Stimulated activated effector memory CD8-positive, alpha-beta T cell treated with anti-CD3 and anti-CD28 coated beads, Interleukin-12 subunit alpha, Interleukin-12 subunit beta, amount 100 ng/mL, for 72 hours (primary cell): Measurements from ENCODE around the gene RXRB.

Experiments used
- ATAC-seq: fragments of 150-1000 bp; cut with Tn5 transposase; 2 replicates; pipeline ENCODE4 v1.10.0; 2021
- DNase-seq, 2 donors: peaks; one replicate each; pipeline ENCODE4 v3.0.0; 2021 to 2022; ENCODE audit warnings: low spot score in 2 of 2
- H3K27ac Mint-ChIP-seq: one replicate; pipeline ENCODE4 v1.8.0; 2022; ENCODE audit warnings: mild to moderate bottlenecking, mixed read lengths
- H3K36me3 Mint-ChIP-seq: one replicate; pipeline ENCODE4 v1.8.0; 2022; ENCODE audit warnings: mild to moderate bottlenecking, mixed read lengths
- H3K4me1 Mint-ChIP-seq: one replicate; pipeline ENCODE4 v1.8.0; 2022; ENCODE audit warnings: mixed read lengths
- H3K4me3 Mint-ChIP-seq: one replicate; pipeline ENCODE4 v1.8.0; 2022; ENCODE audit warnings: mild to moderate bottlenecking, mixed read lengths
- H3K9me3 Mint-ChIP-seq: one replicate; pipeline ENCODE4 v1.8.0; 2022; ENCODE audit warnings: mixed read lengths

Gene RXRB

DNA sequence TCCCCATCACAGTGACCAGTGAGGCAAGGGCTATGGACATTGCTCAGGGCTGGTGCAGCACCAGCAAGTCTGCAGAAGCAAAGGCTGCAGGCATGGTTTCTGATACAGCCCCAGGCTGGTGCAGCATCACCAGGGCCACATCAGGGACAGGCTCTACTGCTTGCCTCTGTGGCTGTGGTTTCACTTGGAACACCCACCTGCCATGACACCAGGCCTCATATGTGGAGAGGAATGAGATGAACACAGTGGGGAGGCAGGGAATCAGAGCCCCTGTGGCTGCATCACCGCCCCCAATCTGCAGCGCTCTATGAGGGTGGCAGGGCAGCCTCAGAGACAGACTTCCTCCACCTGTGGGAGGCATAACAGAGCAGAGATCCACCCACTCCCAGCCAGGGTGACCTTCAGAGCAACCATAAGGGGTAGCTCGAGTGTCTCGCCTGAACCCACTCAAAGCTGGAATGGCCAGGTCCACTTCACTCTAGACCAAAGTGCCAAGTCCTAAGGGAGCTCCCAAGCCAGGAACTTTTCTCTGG lies 15.7 kb upstream of the RXRB start:
- no peak for DNase-seq
- ATAC-seq: peak; percentile 43
- no peaks in the 10 kb centered on the region for H3K9me3 Mint-ChIP-seq
- no peak overlapping the region for H3K27ac Mint-ChIP-seq
- no peak overlapping the region for H3K4me3 Mint-ChIP-seq
- peaks cover 26% of the 10 kb centered on the region for H3K36me3 Mint-ChIP-seq
- H3K4me1 Mint-ChIP-seq: peaks cover 27% of the 10 kb centered on the region

DNA sequence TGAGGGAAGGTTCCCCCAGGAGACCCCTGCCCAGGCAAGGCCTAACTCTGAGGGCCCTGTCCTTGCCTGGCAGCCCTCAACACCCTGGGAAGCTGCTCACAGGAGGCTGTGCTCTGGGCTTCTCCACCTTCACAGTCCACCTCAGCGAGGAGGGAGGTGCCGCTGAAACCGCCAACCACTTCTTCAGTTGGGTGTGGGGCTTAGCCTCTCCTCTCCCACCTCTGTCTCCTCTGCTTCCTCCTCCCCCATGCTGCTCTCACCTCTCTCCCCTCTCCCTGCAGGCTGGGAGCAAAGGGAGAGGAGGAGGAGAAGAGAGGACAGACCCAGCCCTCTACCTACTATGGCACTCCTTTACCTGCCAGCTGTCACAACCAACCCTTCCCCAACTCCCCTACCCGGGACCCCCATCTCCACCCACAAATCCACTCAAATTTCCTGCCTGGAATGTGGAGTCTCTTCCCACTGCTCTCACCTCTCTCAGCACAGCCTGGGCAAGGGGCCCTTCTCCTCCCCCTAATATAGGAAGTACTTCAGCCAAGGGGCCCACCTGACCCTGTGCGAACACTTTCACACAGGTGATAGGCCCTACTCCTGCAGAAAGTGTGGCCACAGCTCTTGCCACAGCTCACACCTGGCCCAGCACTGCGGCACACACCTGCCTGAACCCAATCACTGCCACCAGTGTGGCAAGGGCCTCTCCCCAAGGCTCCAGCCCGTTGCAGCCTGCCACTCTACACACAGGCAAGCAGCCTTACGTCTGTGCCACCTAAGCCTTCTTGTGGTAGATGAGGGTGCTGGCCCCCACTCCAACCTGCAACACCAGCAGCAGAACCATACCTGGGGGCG lies 15.0 kb upstream of the RXRB start:
- Mint-ChIP-seq H3K36me3 (peaks cover 33% of the 10 kb centered on the region), H3K4me1 (peaks cover 27% of the 10 kb centered on the region), H3K9me3 (no peaks in the 10 kb centered on the region), H3K27ac (no peak overlapping the region), H3K4me3 (no peak overlapping the region)
- DNase-seq (no peak), ATAC-seq (peak; percentile 11)

DNA sequence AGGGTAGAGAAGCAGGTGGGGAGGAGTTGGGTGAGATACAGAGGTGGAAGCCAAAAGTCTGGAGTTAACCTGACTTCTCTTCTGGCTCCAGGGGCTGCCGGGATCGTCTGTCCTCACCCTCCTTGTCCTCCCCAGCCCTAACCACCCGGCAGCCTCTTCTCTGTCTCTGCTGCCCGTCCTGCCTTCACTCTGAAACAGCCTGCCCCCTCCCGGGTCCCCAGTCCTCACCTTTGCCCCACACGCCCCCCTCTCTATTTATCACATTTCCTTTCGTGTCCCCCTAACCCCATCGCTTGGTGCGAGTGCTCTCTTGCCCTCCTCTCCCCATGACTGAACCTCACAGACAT lies 13.5 kb upstream of the RXRB start:
- Mint-ChIP-seq H3K4me1 (peaks cover 39% of the 10 kb centered on the region), H3K9me3 (no peaks in the 10 kb centered on the region), H3K36me3 (peaks cover 49% of the 10 kb centered on the region), H3K27ac (no peak overlapping the region), H3K4me3 (peak overlapping the region; percentile 58)
- ATAC-seq (no peak), DNase-seq (no peak)

DNA sequence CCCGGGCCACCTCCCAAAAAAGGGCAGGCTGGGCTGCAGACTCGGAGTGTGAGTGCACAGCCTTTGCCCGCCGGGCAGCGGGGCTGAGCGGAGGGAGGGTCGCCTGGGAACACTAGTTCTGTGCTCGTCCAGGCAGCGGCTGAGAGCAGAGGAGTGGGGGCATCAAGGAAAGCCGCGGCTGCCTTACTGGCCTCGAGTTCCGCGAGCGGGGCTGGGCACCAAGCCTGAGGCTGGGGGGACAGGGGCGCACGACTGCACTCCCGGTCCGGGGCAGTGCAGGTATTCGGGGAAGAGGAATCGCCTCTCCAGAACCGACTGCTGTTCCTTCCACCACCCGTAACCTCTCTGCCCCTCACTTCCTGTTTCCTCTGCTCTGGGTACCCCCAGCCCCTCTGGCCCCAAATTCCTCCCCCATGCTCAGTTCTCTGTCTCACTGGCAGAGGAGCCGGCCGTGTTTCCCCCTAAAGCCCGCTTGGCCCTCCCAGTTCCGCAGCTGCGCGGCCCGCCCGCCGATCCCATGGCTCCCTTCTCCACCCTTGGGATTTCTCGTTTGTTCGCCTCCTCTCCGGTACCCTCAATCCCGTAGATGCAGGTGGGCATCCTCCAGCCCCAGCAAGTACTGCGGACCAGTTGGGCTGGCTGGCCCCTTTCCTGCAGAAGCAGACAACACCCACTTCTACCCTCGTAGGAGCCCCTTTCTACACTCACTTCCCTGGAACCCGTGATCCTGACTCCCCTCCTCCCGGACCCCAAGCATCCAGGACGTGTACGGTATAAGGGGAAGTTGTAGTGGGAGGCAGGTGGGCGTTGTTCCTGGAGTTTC lies 12.9 kb upstream of the RXRB start:
- H3K27ac Mint-ChIP-seq: no peak overlapping the region
- H3K4me1 Mint-ChIP-seq: peaks cover 43% of the 10 kb centered on the region
- ATAC-seq (peak; percentile 19), DNase-seq (no peak)
- H3K9me3 Mint-ChIP-seq: no peaks in the 10 kb centered on the region
- H3K36me3 Mint-ChIP-seq: peaks cover 51% of the 10 kb centered on the region
- peak overlapping the region; percentile 58 for H3K4me3 Mint-ChIP-seq

DNA sequence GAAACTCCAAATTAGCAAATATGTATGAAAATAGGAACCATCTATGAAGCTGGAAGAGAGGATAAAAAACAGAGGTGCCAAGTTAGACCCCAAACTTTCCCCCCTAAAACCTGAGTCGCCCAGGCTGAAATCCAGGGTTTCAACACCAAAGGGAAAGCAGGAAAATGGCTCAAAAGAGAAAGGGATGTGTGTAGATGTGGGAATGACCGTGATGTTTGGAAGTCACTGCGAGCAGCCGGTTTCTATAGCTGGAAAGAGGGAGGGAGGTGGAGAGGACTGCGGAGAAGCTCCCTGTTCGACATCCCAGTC lies 12.3 kb upstream of the RXRB start:
- ATAC-seq: no peak
- peaks cover 53% of the 10 kb centered on the region for H3K36me3 Mint-ChIP-seq
- H3K4me3 Mint-ChIP-seq: peak overlapping the region; percentile 58
- no peak overlapping the region for H3K27ac Mint-ChIP-seq
- no peak for DNase-seq
- H3K9me3 Mint-ChIP-seq: no peaks in the 10 kb centered on the region
- H3K4me1 Mint-ChIP-seq: peaks cover 46% of the 10 kb centered on the region

DNA sequence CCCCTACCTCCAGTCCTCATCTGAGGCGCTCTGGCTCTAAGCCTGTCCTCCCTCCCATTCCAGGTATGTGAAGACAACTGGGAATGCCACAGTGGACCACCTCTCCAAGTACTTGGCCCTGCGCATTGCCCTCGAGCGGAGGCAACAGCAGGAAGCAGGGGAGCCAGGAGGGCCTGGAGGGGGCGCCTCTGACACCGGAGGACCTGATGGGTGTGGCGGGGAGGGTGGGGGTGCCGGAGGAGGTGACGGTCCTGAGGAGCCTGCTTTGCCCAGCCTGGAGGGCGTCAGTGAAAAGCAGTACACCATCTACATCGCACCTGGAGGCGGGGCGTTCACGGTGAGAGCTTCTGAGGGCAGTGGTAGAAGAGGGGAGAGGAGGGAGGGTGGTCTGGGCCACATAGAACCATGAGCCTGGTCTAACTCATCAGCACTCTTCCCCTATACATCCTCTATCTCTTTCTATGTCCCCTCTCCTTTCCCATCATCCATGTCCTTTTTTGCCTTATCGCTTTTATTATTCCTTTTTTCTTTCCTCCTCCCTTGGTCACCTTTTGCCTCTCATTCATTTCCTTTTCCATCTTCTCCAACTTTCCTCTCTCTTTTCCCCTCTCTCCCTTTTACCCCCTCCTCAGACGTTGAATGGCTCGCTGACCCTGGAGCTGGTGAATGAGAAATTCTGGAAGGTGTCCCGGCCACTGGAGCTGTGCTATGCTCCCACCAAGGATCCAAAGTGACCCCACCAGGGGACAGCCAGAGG lies 11.4 kb upstream of the RXRB start:
- H3K4me1 Mint-ChIP-seq: peaks cover 52% of the 10 kb centered on the region

DNA sequence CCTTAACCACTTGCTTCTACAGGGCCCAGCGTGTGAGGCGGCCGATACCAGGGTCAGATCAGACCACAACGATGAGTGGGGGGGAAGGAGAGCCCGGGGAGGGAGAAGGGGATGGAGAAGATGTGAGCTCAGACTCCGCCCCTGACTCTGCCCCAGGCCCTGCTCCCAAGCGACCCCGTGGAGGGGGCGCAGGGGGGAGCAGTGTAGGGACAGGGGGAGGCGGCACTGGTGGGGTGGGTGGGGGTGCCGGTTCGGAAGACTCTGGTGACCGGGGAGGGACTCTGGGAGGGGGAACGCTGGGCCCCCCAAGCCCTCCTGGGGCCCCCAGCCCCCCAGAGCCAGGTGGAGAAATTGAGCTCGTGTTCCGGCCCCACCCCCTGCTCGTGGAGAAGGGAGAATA lies 10.7 kb upstream of the RXRB start:
- Mint-ChIP-seq H3K4me1 (peaks cover 59% of the 10 kb centered on the region), H3K27ac (no peak overlapping the region), H3K36me3 (peaks cover 56% of the 10 kb centered on the region), H3K4me3 (no peak overlapping the region), H3K9me3 (no peaks in the 10 kb centered on the region)
- DNase-seq (no peak), ATAC-seq (no peak)

More for the DNA sequence above, 11.4 kb upstream of the RXRB start:
- no peak for DNase-seq
- Mint-ChIP-seq H3K27ac (no peak overlapping the region), H3K9me3 (no peaks in the 10 kb centered on the region), H3K4me3 (no peak overlapping the region), H3K36me3 (peaks cover 56% of the 10 kb centered on the region)
- ATAC-seq: no peak

DNA sequence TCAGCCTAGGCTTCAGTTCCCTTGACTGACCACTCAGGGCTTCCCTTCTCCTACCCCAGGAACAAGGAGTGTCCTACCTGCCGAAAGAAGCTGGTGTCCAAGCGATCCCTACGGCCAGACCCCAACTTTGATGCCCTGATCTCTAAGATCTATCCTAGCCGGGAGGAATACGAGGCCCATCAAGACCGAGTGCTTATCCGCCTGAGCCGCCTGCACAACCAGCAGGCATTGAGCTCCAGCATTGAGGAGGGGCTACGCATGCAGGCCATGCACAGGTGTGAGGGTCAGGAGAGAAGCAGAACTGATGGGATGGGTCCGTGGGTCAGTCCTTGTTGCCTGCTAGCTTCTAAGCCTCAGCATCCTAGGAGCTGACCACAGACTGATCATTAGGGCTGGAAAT lies 9.4 kb upstream of the RXRB start:
- ATAC-seq: no peak
- Mint-ChIP-seq H3K4me1 (peaks cover 71% of the 10 kb centered on the region), H3K9me3 (no peaks in the 10 kb centered on the region), H3K27ac (peak overlapping the region; percentile 97), H3K36me3 (peaks cover 69% of the 10 kb centered on the region), H3K4me3 (peak overlapping the region; percentile 92)
- DNase-seq: no peak

DNA sequence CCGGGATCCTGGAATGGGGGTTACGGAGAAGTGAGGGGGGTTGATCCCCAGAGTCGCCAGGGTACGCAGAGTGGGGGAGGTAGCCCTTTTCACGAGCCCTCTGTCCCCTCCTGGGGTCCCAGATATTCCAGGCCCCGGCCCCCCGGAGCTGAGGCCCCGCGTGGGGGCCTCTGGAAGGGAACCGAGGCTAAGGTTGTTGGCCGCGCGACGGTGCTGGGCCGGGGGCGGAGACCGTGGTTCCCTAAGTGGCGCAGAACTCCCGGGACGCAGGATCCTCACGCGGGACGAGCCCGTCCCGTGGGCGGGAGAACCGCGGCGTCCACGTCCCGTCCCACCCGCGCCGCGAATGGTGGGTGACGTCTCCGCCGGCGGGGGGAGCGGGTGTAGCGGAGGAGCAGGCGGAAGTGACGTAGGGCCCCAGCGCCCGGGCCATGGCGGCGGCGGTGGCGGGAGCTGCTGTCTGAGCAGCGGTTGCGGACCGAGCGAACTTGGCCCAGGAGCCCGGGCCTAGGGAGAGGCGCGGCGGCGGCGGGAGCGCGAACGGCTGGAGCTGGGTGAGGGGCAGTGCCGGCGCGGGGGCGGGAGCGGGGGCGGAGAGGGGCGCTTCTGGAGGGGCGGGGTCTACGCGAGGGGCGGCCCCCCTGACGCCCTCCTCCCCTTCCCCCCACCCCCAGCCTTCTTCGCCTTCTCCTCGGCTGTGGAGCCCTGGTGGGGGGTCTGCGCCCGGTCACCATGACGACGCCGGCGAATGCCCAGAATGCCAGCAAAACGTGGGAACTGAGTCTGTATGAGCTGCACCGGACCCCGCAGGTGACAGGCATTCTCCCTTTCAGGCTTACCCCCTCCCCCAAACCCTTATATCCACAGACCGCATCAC lies 7.9 kb upstream of the RXRB start, which contains the start of gene RING1:
Gene RING1 (plus strand): TSS at position 410 of the 877 bp plus-strand sequence. CDS start 323 bp downstream, at position 733.
- DNase-seq: peak; percentile 79 to 89
- peak; percentile 48 for ATAC-seq
- Mint-ChIP-seq H3K4me3 (peak within 1 kb of the TSS; percentile 92), H3K9me3 (no peaks in the 10 kb centered on the region), H3K4me1 (peaks cover 73% of the 10 kb centered on the region), H3K27ac (peak within 1 kb of the TSS; percentile 97), H3K36me3 (peaks cover 78% of the 10 kb centered on the region)

DNA sequence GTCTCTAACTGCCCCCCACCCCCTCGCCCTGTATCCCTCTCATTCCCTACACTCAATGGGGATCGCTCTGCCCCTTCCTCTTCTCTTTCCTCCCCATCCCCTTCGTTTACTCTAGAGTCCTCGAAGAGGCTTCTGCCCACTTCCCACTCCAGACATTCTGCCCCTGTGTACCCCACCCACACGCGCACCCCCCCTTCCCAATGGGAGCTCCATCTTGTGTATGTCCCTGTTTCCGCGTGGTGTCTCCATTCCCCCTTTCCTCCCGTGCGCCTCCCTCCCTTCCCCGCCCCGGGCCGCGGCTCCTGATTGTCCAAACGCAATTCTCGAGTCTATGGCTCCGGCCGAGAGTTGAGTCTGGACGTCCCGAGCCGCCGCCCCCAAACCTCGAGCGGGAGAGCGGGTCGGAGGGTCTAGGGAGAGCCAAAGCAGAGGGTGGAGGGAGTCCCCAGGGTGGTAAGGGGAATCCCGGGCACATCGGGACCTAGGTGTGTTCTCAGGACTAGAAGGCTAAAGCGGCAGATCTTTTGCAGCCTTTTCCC lies 7.2 kb upstream of the RXRB start:
- peaks cover 73% of the 10 kb centered on the region for H3K4me1 Mint-ChIP-seq
- no peak for DNase-seq
- no peaks in the 10 kb centered on the region for H3K9me3 Mint-ChIP-seq
- peaks cover 78% of the 10 kb centered on the region for H3K36me3 Mint-ChIP-seq
- ATAC-seq: no peak
- H3K27ac Mint-ChIP-seq: peak overlapping the region; percentile 97
- peak overlapping the region; percentile 92 for H3K4me3 Mint-ChIP-seq

DNA sequence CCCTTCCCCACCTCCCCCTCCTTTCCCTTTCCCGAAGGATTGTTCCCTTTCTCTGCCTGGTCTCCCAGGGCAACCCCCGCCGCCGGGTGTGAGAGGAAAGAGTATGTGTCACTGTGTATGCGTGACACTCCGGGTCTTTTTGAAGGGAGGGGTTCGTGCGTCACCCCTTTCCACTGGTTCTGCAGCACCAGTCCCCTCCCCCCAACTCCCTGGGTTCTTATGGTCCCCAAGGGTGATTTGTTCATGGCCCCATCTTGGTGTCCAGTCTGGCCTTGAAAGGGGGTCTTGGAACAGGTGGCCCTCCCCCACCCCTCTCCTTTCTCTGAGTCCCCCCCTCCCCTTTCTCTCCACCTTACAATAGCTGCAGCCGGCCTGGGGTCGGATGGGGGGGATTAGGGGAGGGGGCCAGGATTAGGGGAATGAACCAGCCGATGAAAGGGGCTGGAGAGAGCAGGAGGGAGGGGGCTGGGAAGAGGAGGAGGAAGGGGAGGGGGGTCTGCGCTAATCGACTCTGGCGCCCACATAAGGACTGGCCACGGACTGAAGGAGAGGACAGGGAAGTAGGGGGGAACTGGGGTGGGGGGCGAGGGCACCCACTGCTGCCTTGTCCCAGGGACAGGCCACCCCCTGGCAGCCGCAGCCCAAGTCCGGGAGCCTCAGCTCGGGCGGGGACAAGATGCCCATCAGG lies 6.5 kb upstream of the RXRB start:
- Mint-ChIP-seq H3K4me1 (peaks cover 73% of the 10 kb centered on the region), H3K4me3 (peak overlapping the region; percentile 92), H3K9me3 (no peaks in the 10 kb centered on the region), H3K27ac (peak overlapping the region; percentile 98), H3K36me3 (peaks cover 78% of the 10 kb centered on the region)
- DNase-seq (no peak), ATAC-seq (no peak)

DNA sequence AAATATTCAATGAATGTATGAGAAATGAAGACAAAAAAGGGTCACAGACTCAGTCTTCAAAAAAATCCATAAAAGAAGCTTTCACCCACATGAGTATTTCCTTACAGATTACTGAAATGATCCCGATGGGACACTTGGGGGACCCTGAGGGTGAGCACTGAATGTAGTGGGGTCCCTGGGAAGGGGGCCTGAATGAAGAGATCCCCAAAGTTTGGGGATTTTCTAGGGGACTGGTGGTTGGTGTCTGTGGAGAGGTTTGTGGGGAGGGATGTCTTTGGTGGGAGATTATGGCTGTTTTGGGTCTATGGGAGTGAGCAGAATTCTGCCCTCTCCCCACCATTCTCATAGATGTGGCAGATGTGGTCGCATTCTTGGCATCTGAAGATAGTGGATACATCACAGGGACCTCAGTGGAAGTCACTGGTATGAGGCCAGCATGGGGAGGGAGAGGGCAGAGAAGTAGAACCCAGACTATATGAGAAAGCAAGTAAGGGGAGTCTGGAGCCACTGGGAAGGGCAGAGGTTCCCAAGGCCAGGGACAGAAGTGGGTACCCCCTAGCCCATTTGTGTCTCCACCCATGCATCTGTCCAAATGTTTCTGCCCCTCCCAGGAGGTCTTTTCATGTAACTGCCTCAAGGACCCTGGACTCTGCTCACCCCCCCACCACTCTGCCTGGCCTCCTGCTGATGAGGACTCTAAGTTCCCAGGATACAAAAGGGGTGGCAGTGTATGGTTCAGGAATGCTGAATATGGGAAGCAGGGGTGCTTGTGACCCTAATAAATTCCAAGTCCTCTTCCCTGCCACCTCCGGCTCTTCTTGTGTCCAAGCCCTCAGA lies 5.8 kb upstream of the RXRB start:
- H3K36me3 Mint-ChIP-seq: peaks cover 78% of the 10 kb centered on the region
- H3K4me1 Mint-ChIP-seq: peaks cover 77% of the 10 kb centered on the region
- ATAC-seq (no peak), DNase-seq (peak in 1 of 2 donors; percentile 59)
- no peaks in the 10 kb centered on the region for H3K9me3 Mint-ChIP-seq
- H3K27ac Mint-ChIP-seq: peak overlapping the region; percentile 98
- H3K4me3 Mint-ChIP-seq: peak overlapping the region; percentile 92
